Activated naive CD8-positive, alpha-beta T cell treated with anti-CD3 and anti-CD28 coated beads, Interleukin-2, amount 50 U/mL, for 16 hours (primary cell): ENCODE data around the gene NCR3LG1.

Experiments
- DNase-seq: peaks from one replicate; pipeline ENCODE4 v3.0.0-alpha.2; 2020; ENCODE audit warnings: low read depth, low spot score

The NCR3LG1 gene, protein sequence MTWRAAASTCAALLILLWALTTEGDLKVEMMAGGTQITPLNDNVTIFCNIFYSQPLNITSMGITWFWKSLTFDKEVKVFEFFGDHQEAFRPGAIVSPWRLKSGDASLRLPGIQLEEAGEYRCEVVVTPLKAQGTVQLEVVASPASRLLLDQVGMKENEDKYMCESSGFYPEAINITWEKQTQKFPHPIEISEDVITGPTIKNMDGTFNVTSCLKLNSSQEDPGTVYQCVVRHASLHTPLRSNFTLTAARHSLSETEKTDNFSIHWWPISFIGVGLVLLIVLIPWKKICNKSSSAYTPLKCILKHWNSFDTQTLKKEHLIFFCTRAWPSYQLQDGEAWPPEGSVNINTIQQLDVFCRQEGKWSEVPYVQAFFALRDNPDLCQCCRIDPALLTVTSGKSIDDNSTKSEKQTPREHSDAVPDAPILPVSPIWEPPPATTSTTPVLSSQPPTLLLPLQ

DNA sequence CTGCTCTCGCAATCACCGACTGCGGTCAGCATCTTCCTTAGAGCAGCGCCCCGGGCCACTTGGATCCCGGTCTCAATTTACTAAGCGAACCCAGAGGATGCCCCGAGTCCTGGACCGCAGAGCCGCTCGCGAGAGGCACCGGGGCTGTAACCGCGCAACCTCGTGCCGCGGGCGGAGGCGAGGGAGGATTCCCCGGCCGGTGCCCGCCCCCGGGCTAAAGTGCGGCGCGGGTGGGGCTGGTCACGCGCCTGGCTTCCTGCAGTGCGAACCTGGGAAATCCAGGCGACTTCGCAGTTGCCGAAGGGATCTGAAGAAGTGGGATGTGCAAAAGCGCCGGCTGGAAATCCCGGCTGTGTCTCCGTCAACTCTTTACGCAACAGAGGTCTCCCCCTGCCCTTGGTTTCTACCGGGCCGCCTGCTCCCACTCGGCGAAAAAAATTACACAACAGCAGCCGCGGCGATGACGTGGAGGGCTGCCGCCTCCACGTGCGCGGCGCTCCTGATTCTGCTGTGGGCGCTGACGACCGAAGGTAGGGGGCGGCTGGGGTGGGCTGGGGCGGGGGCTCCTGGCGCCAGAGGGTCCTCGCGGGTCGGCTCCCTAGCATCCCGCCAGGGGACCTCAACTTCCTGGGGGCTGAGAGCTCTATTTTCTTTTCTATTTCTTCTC, at the start of gene NCR3LG1:
NCR3LG1 (plus strand) TSS at position 291 of the 667 bp plus-strand sequence; CDS start at position 461, 170 bp downstream.
- peak; percentile 24 for DNase-seq

DNA sequence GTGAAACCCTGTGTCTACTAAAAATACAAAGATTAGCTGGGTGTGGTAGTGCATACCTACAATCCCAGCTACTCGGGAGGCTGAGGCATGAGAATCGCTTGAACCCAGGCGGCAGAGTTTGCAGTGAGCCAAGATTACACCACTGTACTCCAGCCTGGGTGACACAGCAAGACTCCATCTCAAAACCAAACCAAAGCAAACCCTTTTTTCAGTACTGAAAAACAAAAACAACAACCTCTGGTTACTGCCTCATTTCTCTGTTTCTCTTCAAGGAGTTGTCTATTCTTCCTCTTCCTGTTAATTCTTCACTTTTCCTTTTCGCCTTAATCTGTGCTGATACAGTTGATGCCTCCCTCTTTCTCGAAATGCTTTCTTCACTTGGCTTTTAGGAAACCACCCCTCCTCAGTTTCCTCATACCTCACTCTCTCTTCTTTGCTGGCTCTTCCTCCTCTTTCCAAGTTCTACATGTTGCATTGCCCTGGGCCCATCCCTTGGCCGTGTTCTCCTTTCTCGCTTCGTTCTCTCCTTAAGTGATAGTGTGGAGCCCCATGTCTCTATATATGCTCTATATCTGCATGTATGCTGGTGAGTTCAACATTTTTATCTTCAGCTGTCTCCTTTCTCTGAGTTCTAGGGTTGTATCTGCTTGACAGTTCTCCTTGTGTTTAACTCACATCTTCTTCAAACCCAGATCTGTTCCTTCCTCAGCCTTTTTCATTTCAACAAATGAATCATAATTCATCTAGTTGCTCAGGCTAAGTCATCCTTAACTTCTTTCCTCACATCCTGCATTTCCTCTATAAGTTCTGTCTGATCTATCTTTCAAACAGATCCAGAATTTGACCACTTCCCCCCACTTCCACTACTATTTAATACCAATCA, 38.0 kb upstream of the NCR3LG1 start:
- DNase-seq = no peak

DNA sequence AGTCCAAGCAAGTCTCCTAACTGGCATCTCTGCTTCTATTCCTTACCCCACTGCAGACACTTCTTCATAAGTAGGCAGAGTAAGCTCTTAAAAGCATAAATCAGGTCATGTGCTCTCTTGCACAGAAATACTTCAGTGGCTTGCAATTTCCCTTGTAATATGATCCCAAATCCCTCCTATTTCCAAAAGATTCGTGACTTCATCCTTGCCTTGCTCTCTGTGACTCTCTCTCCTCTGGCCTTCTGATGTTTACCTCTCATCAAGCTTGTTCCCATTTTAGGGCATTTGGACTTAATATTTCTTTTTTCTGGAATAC, 37.4 kb upstream of the NCR3LG1 start:
- no peak for DNase-seq

DNA sequence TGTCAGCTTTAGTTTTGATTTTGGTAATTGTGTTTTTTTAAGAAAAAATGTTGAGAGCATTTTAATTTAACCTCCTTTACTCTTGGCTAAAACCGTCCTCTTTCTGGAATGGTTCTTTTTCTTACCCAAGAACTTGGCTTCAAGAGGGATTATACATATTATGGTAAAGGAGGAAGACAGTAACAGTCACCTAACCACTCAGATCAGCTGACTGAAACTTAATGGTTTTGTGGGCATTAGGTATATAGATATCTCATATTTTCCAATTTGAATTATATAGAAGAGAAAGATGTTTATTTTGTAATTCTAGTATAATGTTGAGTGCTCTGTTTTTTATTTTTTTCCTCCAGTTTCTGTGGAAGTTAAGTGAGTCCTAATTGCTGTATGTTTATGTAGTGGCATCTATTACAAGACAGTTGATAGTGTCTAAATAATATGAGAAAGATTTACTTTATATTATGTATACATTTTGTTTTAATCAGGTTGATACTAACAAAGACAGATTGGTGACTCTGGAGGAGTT, 36.6 kb upstream of the NCR3LG1 start:
- DNase-seq = no peak

DNA sequence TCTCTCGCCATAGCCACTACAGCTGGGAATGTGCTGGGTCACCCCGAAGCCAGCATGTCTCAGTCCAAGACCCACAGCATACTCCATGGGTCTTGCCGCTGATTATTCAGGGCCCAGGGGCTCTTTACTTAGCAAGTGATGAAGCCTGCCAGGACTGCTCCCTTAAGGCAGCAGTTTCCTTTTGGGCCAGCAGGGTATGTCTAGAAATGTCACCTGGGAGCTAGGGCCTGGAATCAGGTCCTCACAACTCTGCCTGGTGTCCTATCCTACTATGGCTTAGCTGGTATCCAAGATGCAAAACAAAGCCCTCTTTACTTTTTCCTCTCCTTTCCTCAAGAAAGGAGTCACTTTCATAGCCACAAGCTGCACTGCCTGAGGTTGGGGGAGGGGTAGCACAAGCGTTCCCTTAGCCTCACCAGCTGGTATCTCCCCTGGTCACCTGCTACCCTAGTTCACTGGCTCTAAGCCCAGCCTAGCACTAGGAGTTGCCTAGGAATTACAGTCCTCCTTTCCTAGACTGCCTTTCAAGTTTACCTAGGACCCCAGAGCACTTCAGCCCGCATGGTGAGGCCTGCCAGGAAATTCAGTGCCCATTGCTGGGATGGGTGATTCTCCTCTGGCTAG, 22.6 kb upstream of the NCR3LG1 start:
- DNase-seq = no peak

DNA sequence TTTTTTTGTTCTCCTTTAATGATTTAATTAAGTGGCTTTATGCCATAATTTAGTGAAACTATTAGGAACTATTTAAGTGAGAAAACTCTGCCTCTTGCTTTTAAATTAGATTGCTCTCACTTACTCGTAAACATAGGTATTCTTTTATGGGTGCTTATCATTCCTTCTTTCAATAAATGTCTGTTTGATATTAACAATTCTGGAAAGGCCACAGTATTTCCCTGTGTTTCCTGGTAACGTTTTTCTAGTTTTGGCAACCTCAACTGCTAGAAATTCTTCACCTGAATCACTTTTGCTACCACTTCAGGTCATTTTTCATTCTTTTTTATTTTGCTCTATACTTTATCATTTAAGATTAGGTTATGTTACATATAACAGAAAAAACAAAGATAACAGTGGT, 19.9 kb upstream of the NCR3LG1 start:
- DNase-seq = no peak

DNA sequence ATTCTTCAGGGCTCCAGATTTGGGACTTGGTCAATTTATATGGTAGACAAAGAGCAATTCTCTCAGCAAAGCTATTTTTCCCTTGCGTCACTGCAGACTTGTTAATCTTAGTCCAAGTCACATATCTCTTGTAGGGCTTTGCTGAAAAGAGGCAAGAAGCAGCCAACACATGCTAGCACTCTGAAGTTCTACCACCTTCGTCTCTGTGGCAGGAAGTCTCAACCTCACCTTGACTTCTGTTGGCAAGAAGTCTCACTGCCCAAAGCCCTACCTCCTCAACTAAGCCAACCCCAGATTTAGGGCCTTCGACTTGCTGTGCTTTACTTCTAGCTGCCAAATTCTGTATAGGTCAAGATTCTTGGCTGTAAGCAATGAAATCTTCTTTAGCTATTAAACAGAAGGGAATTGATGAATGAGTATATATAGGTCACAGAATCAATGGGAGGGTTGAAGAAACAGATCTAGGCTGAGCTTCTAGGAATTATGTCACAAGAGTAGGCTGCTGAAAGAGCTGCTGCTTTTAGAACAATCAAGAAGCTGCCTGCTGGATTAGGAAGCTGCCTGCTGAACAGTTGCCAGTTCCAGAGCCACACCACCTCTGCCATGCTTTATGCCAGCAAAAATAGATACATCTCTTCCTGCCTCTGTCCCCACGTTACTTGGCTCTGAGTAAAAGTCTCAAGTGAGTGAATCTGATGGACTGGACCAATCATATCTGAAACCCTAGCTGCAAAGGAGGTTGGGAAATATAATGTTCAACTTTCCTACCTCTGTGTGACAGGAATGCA, 17.6 kb upstream of the NCR3LG1 start:
- DNase-seq = no peak

DNA sequence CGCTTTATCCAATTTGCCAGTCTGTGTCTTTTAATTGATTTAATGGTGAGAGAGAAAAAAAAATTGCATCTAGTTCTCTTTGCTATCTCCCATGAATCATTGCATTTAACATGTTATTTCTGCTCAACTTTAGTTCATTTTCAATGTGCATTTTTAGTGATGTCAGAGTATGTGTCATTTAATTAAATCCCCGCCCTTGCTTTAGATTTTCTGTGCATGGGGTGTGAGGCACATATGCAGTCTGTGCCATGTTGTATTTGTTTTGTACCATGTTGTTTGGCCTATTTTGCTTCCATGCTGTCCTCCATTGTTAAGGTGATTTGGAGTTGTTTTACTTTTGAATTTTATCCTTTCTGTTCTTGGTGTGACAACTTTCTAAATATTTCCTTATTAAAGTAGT, 8.3 kb upstream of the NCR3LG1 start:
- DNase-seq = no peak

DNA sequence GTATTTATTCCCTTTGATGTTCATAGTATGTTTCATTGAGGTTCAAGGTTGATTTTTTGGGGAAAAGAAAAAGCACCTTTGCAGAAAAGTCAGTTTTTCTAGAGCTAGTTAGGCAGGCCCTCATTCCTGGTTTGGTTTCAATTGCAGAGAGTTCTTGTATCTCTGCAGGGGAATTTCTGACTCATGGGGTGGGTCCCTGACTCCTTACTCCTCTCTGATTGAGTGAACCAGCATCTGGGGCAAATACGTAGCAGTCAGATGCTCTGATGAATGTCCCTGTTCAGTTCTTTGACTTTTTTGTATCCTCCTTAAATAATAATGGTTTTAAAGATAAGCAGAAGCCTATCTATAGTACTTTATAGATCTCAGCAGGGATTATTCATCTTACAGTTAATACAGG, 7.7 kb upstream of the NCR3LG1 start:
- no peak for DNase-seq

DNA sequence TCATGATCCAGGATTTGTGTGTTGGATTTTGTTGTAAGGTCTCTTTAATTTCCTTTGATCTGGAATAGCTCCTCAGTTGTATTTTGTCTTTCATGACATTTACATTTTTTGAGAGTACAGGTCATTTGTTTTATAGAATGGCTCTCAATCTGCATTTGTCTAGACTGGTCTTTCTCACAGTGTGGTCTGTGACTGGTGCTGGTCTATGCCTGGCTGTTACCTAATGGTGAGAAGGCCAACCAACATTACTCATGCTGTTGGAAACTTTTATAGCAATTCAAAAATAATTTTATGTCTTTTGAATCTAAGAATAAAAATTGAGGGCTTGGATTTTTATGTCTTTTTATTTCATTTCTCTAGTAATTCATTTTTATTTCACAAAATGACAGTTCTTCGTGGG, 3.9 kb upstream of the NCR3LG1 start:
- DNase-seq = no peak

DNA sequence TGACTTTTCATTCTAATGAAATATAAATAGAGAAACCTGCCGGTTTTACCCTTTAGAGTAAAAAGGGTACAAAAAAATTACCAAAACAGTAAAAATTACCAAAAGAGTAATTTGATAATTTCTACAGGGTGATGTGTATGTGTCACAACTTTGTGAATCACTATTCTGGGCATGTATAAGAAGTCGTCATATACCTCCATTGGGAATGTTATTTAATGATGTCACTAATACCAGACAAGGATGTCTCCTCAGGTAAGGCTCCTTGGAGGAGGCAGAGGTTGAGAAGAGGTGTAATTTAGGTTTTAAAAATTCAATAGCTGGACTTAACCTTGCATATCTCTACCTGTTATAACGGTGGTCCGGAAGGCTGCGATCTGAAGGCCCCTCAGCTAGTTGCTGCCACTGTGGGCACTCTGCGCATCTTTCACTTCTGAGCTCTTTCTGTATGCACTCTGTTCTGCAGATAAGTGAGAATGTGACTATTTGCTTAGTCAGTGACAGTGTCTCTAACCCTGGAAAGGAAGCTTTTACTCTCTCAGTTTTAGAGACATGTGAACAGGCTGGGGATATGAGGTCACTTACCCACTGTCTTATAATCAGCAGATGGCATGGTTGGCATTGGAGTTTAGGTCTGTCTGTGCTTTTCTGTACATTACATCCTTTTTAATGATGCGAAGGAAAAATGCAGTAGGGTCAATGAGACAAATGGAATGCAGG, 987 bp upstream of the NCR3LG1 start:
- DNase-seq = no peak

DNA sequence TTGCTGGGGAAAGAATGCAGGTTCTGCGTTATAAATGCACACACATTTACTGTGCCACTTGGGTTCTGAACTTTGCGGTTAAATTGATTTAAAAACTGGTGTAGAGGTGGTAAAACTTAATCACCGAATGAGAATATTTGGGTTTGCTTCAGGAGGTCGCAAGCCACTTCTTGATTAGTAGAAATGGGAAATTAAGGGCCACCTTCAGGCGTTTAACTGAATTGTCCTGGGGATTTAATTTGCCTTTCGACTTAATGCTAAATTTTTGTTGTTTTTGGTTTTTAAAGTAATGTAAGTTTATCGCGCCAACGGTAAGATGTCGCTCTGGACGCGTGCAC, 459 bp upstream of the NCR3LG1 start:
- DNase-seq = no peak

DNA sequence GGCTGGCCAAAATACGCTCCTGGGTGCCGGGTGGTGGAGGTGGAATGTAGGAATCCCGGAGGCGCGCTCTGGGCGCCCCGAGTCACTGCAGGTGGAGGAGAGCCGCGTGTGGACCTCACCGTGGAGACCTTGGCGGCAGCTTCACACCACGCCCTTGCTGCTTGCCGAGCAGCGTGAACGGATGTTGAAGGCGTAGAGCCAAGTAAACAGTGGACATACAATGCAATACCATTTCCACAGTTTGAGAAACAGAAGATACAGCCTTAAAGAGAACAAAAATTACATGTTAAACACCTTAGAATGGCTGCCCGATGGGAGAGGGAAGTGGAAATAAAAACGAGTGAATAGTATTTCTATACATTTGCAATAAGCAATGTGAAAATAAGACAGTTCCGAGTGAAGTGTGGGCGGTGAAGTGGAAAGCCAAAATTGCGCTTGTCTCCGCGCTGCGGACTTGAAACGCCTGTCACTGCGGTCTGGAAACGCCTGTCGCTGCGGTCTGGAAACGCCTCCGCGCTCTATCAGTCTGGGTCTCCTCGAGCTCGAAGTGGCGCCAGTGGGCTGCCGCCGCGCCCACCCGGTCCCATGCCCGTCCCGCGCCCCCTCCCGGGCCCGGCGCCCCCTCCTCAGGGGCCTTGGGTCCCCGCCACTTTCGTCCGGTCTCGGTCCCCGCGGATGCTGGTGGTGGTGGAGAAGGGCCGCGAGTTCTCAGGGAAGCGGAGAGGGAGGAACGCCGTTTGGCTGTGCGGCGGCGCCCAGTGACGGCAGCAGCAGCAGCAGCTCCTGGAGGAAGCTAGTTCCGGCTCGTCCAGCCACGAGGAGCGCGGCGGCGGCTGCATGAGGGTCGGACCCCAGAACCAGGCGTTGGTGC, 1.6 kb downstream of the NCR3LG1 start:
- peak; percentile 21 for DNase-seq

DNA sequence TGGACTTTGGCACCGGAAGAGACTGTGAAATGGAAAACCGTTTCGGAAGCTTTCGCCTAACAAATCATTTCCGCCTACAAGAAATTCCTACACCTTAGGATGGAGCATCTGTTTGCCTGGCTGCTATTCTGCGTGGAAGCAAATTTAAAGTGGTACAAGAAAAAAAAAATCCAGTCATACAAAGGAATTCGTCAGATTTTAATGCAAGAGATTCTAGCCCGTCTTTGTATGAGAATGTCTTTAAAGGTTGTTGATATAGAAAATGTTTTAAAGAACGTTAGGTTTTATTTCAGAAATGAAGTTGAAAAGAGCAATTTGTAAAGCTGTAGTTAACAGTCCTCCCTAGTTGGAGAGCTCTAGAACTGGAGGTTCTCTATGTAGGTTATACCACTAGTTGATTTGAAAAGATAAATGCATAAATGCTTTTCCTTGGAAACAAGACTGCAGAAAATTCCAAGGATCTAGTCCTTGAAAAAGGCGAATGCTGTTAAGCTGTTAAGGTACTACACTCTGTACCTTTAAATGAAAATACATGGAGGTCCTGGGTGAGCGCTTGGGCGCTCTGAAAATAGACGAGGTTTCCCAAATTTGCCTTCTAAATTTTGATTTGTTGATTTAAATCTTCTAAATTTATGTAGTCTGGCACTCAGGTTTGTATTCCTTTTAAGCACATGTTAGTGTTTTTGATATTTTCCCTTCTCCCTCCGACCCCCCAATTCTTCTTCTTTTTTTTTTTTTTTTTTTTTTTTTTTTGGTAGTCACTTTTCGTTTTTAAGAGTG, 2.4 kb downstream of the NCR3LG1 start:
- no peak for DNase-seq

DNA sequence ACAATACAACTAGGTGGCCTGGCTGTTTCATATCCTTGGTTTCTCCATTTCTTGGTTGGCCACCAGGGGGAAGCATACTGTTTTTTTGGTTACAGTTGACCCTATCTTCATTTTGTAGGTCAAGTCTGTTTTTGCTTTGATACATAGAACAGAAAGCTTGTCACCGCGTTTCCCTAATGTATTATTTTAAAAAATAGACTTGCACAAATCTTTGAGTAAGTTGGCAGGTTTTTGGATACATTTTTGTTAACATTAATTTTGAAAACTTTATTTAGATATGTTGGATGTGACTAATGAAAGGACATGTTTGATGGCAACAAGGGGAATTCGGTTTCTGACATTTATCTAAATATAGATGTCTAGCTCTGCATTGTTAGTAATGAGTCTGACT, 3.0 kb downstream of the NCR3LG1 start:
- DNase-seq = peak; percentile 32

DNA sequence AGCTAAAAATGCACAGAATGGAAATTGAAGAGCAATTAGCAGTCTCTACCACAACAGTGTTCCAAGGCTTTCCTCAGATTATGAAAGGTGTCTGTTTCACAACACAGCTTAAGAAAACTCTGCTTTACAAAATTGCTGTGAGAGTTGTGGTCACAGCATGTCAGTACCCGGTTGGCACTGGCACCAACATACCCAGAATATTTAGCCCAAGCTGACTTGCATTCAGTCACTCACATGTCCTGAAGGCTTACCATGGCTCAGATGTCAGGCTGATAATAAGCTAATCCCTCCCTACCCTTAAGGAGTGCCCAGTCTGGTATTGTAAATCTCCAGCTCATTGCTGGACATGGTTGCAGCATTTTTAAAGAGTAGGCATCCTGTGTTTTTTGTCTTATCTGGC, 14.9 kb downstream of the NCR3LG1 start:
- DNase-seq = no peak

DNA sequence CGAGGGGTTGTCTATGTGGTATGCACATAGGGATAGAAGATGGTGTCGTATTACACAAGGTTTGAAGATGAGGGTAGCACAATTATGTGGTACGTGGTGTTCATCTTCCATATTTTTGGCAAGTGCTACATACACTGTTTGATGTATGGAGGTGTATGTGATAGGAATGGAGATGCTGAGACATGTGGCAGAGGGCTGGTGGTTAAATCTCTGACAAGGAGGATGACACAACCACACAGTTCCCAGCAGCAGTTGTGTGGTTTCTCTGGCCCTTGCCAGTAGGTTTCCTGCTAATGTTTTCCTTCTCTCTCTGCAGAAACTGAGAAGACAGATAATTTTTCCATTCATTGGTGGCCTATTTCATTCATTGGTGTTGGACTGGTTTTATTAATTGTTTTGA, 17.0 kb downstream of the NCR3LG1 start:
- DNase-seq = no peak

DNA sequence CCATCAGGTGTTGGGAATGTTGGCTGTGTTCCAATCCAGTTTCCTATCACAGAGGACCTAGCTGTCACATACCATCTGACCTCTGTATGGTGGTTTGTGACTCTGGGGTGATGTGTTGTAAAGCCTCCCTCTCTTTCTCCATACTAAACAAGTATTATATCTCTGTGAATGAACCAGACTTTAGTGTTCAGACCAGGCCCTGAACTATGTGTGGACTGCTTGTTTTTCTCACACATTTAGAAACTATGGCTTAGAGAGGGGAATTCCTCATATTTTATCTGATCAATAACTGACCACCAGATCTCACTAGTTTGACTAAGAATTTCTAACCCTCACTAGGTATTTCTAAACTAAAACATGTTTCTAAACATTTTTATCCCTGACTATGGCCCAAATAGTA, 17.5 kb downstream of the NCR3LG1 start:
- no peak for DNase-seq
